ENCODE results near the gene UBQLN2. TPM values are rescaled to one million over a fixed set of nuclear protein-coding genes. Genes with fewer than 3 reads are reported as not detected.
"Not testable (repeated sequence)": the region's sequence is repeated elsewhere in the genome, so short reads cannot be mapped to it uniquely, and the experiment has no call there.

The UBQLN2 gene
- total RNA-seq, 1 donor from 2014 or later, result 38.3 TPM

- peaks cover 7% of the 10 kb centered on the region for H3K9me3 Mint-ChIP-seq
- H3K4me1 Mint-ChIP-seq (ENCODE audit: low read depth), result peaks cover 62% of the 10 kb centered on the region
- no peak overlapping the region for H3K27ac Mint-ChIP-seq
- no peak overlapping the region for H3K4me3 Mint-ChIP-seq
- H3K27me3 Mint-ChIP-seq (ENCODE audit: insufficient read depth), result no peaks in the 10 kb centered on the region
- intact Hi-C loops (cut with micrococcal nuclease), result no loop called here
- DNase-seq (ENCODE audit: low spot score), result no peak
- H3K36me3 Mint-ChIP-seq (ENCODE audit: low read depth), result peaks cover 58% of the 10 kb centered on the region
These were observed 11.4 kb downstream of the UBQLN2 start for GRCh38 chrX:56574861-56575260.

- Mint-ChIP-seq H3K27ac (no peak overlapping the region), H3K4me1 (ENCODE audit: low read depth) (peaks cover 53% of the 10 kb centered on the region), H3K27me3 (ENCODE audit: insufficient read depth) (no peaks in the 10 kb centered on the region), H3K4me3 (no peak overlapping the region), H3K9me3 (peaks cover 18% of the 10 kb centered on the region), H3K36me3 (ENCODE audit: low read depth) (peaks cover 57% of the 10 kb centered on the region)
- intact Hi-C loops (cut with micrococcal nuclease), result no loop called here
- DNase-seq (ENCODE audit: low spot score), result no peak
These were observed 13.3 kb downstream of the UBQLN2 start for GRCh38 chrX:56576721-56577120.

GRCh38 chrX:56588397-56589188 lies 25.2 kb downstream of the UBQLN2 start:
- H3K36me3 Mint-ChIP-seq (ENCODE audit: low read depth), result peaks cover 9% of the 10 kb centered on the region
- intact Hi-C loops (cut with micrococcal nuclease), result no loop called here
- H3K27ac Mint-ChIP-seq, result no peak overlapping the region
- H3K9me3 Mint-ChIP-seq, result peaks cover 3% of the 10 kb centered on the region
- H3K27me3 Mint-ChIP-seq (ENCODE audit: insufficient read depth), result no peaks in the 10 kb centered on the region
- H3K4me1 Mint-ChIP-seq (ENCODE audit: low read depth), result peaks cover 5% of the 10 kb centered on the region
- no peak for DNase-seq (ENCODE audit: low spot score)
- H3K4me3 Mint-ChIP-seq, result no peak overlapping the region

- peaks cover 18% of the 10 kb centered on the region for H3K4me1 Mint-ChIP-seq (ENCODE audit: low read depth)
- H3K27me3 Mint-ChIP-seq (ENCODE audit: insufficient read depth); H3K4me3 Mint-ChIP-seq; DNase-seq (ENCODE audit: low spot score); intact Hi-C loops (cut with micrococcal nuclease); H3K27ac Mint-ChIP-seq: not testable (repeated sequence)
- peaks cover 25% of the 10 kb centered on the region for H3K36me3 Mint-ChIP-seq (ENCODE audit: low read depth)
- H3K9me3 Mint-ChIP-seq, result peaks cover 17% of the 10 kb centered on the region
These were observed 28.4 kb downstream of the UBQLN2 start for GRCh38 chrX:56591830-56592229.

GRCh38 chrX:56600141-56600540 lies 36.7 kb downstream of the UBQLN2 start:
- intact Hi-C loops (cut with micrococcal nuclease), result no loop called here
- no peak for DNase-seq (ENCODE audit: low spot score)
- Mint-ChIP-seq H3K27ac (no peak overlapping the region), H3K4me3 (no peak overlapping the region), H3K4me1 (ENCODE audit: low read depth) (peaks cover 10% of the 10 kb centered on the region), H3K9me3 (peaks cover 18% of the 10 kb centered on the region), H3K27me3 (ENCODE audit: insufficient read depth) (no peaks in the 10 kb centered on the region), H3K36me3 (ENCODE audit: low read depth) (peaks cover 12% of the 10 kb centered on the region)

- no peak for DNase-seq (ENCODE audit: low spot score)
- Mint-ChIP-seq H3K27me3 (ENCODE audit: insufficient read depth) (no peaks in the 10 kb centered on the region), H3K36me3 (ENCODE audit: low read depth) (peaks cover 5% of the 10 kb centered on the region), H3K27ac (no peak overlapping the region), H3K4me1 (ENCODE audit: low read depth) (peaks cover 2% of the 10 kb centered on the region), H3K4me3 (no peak overlapping the region), H3K9me3 (peaks cover 18% of the 10 kb centered on the region)
- intact Hi-C loops (cut with micrococcal nuclease), result no loop called here
These were observed 37.6 kb downstream of the UBQLN2 start for GRCh38 chrX:56600987-56601386.

GRCh38 chrX:56615282-56615681 lies 51.9 kb downstream of the UBQLN2 start:
- Mint-ChIP-seq H3K27me3 (ENCODE audit: insufficient read depth) (no peaks in the 10 kb centered on the region), H3K36me3 (ENCODE audit: low read depth) (no peaks in the 10 kb centered on the region), H3K27ac (no peak overlapping the region), H3K4me1 (ENCODE audit: low read depth) (peaks cover 6% of the 10 kb centered on the region), H3K9me3 (peaks cover 3% of the 10 kb centered on the region), H3K4me3 (no peak overlapping the region)
- intact Hi-C loops (cut with micrococcal nuclease), result no loop called here
- no peak for DNase-seq (ENCODE audit: low spot score)

Other genes starting within 250 kb of the UBQLN2 start
- gene NBDY, start 165.6 kb downstream of the UBQLN2 start, total RNA-seq, result 29.3 and 36.7 TPM in 2 replicates